ENCODE data around the gene TP53TG5. TPM values are rescaled to one million over a fixed set of nuclear protein-coding genes. Genes with fewer than 3 reads are reported as not detected.

The TP53TG5 gene
- not detected in 3 replicates for total RNA-seq
- long read RNA-seq, result 0 reads

DNA sequence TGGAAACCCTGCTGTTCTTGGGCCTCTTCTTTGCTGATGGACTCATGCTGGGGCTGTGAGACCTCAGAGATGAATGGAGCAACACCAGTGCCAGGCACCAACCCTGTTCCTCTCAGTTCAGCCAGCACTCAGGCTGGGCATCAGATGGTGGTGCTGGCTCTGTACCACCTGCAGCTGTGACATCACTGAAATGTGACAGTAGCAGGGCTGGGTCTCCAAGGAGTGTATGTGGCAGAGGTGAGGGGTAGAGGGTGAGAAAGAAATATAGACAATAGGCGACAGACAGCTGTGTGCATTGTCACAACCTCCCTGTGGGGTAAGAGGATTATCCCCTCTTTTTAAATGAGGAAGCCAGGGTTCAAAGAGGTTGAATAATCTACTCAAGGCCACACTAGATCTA is at the start of gene TP53TG5:
TSS of gene TP53TG5 (minus strand) at position 135 of the 400 bp plus-strand sequence. CDS start at position 46, 89 bp downstream.
- no peak for DNase-seq (ENCODE audit: low spot score)
- no peaks in the 10 kb centered on the region for H3K4me1 Mint-ChIP-seq (ENCODE audit: low read depth)

DNA sequence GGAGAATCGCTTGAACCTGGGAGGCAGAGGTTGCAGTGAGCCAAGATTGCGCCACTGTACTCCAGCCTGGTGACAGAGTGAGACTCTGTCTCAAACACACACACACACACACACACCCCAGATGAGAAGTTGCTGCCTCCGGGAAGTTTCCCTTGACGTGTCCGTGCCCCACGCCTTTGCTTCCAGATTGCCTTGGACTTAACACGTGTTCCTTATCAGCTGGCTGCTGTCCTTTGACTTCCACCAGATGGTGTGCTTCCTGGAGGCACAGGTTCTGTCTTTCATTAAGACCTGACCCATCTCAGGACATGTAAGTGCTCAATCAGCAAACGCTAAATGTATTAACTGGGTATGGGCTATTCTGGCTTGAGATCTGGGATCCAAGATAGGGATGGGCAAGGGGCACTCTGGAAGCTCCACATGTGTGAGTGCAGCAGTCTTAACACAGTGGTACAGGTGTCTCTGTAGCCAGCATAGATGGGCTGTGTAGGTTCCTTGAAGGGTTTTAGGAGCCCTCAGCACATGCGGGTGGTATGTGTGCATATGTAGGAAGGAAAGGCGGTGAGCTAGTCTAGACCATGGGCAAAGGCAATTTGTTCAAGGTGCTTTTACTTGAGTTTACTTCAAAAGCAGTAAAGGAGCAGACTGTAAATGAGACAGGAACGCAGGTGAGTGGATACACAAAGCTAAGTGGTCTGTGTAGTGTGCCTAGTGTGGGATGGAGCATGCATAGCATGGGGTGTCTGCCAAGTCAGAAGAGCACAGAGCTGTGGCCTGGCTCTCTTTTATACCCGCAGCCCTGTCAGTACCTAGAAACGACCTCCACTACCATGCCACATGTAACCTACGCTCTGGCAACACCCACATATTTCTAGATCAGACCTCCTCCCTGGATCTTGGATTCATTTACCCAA is 49.4 kb upstream of the TP53TG5 start:
- Mint-ChIP-seq H3K4me3 (ENCODE audit: unreplicated experiment) (no peak overlapping the region), H3K27me3 (ENCODE audit: low read depth) (no peaks in the 10 kb centered on the region), H3K27ac (ENCODE audit: unreplicated experiment) (no peak overlapping the region), H3K36me3 (ENCODE audit: low read depth) (peaks cover 16% of the 10 kb centered on the region), H3K4me1 (ENCODE audit: low read depth) (no peaks in the 10 kb centered on the region), H3K9me3 (ENCODE audit: low read depth) (no peaks in the 10 kb centered on the region)
- DNase-seq (ENCODE audit: low spot score), result no peak
- no peak for TF ChIP-seq CTCF (IDR thresholded peaks at IDR 0.05)

More for the DNA sequence above, at the start of gene TP53TG5:
- H3K27me3 Mint-ChIP-seq (ENCODE audit: low read depth), result no peaks in the 10 kb centered on the region
- no peak for TF ChIP-seq CTCF (IDR thresholded peaks at IDR 0.05)
- H3K36me3 Mint-ChIP-seq (ENCODE audit: low read depth), result peaks cover 5% of the 10 kb centered on the region
- no peaks in the 10 kb centered on the region for H3K9me3 Mint-ChIP-seq (ENCODE audit: low read depth)
- H3K4me3 Mint-ChIP-seq (ENCODE audit: unreplicated experiment), result no peak within 1 kb of the TSS
- no peak within 1 kb of the TSS for H3K27ac Mint-ChIP-seq (ENCODE audit: unreplicated experiment)

DNA sequence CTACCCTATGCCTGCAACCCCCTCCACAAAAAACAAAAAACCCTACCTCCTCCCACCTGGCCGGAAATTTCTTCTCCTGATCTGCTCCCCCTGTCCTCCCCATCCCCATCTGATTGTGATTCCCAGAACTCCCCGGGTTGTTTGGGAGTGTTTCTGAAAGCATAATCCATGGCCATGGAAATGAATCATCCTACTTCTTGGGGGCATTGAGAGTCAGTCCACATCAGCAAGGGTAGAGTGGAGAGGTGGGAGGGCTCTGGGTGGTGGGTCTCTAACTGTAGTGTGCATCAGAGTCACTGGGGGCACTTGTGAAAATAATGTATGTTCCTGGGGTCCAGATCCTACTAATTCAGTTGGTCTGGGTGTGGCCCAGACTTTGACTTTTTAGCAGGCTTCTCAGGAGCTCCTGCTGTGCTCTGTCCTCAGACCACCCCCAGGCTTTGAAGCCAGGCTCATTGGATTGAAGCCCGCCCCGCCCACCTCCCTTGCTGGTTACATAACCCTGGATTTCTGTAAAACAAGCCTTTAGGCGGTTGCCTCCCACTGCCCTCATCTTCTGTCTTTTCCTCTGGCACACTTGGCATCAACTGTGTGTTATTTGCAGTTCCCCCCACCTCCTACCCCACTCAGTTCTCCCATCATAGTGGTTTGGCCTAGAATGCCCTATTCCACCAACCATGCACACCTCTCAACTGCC is 48.3 kb upstream of the TP53TG5 start:
- no peaks in the 10 kb centered on the region for H3K4me1 Mint-ChIP-seq (ENCODE audit: low read depth)
- H3K27ac Mint-ChIP-seq (ENCODE audit: unreplicated experiment), result no peak overlapping the region
- no peak for TF ChIP-seq CTCF (IDR thresholded peaks at IDR 0.05)
- H3K4me3 Mint-ChIP-seq (ENCODE audit: unreplicated experiment), result no peak overlapping the region
- peaks cover 19% of the 10 kb centered on the region for H3K36me3 Mint-ChIP-seq (ENCODE audit: low read depth)
- no peaks in the 10 kb centered on the region for H3K27me3 Mint-ChIP-seq (ENCODE audit: low read depth)
- H3K9me3 Mint-ChIP-seq (ENCODE audit: low read depth), result no peaks in the 10 kb centered on the region
- no peak for DNase-seq (ENCODE audit: low spot score)

DNA sequence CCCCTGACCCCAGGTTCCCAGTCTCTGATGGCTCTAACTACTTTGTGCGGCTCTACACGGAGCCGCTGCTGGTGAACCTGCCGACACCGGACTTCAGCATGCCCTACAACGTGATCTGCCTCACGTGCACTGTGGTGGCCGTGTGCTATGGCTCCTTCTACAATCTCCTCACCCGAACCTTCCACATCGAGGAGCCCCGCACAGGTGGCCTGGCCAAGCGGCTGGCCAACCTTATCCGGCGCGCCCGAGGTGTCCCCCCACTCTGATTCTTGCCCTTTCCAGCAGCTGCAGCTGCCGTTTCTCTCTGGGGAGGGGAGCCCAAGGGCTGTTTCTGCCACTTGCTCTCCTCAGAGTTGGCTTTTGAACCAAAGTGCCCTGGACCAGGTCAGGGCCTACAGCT is 47.4 kb upstream of the TP53TG5 start:
- no peak for DNase-seq (ENCODE audit: low spot score)
- H3K4me1 Mint-ChIP-seq (ENCODE audit: low read depth), result no peaks in the 10 kb centered on the region
- no peak overlapping the region for H3K27ac Mint-ChIP-seq (ENCODE audit: unreplicated experiment)
- no peak overlapping the region for H3K4me3 Mint-ChIP-seq (ENCODE audit: unreplicated experiment)
- H3K27me3 Mint-ChIP-seq (ENCODE audit: low read depth), result no peaks in the 10 kb centered on the region
- H3K36me3 Mint-ChIP-seq (ENCODE audit: low read depth), result peaks cover 23% of the 10 kb centered on the region
- no peaks in the 10 kb centered on the region for H3K9me3 Mint-ChIP-seq (ENCODE audit: low read depth)
- TF ChIP-seq CTCF (IDR thresholded peaks at IDR 0.05), result no peak

DNA sequence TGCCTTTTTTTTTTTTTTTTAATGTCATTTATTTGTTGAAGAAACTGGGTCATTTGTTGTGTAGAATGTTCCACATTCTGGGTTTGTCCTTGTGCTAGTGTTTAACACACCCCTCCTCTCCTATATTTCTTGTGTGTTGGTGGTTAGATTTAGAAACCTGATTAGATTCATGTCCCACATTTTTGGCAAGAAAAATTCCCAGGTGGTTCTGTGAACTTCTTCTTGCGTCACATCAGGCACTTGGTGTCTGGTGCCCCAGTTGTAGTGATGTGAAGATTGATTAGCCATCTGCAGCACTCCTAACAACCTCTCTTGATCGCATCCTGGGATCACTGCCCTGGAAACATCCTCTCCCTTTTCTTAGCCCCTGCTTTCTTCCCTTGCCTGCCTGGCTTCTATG is 45.6 kb upstream of the TP53TG5 start:
- Mint-ChIP-seq H3K9me3 (ENCODE audit: low read depth) (no peaks in the 10 kb centered on the region), H3K4me1 (ENCODE audit: low read depth) (peaks cover 3% of the 10 kb centered on the region), H3K4me3 (ENCODE audit: unreplicated experiment) (no peak overlapping the region), H3K27me3 (ENCODE audit: low read depth) (no peaks in the 10 kb centered on the region), H3K36me3 (ENCODE audit: low read depth) (peaks cover 29% of the 10 kb centered on the region), H3K27ac (ENCODE audit: unreplicated experiment) (no peak overlapping the region)
- no peak for DNase-seq (ENCODE audit: low spot score)
- TF ChIP-seq CTCF (IDR thresholded peaks at IDR 0.05), result no peak
